Measurements from ENCODE around the gene C17orf58. TPM values are rescaled to one million over a fixed set of nuclear protein-coding genes. Genes with fewer than 3 reads are reported as not detected.
"Not testable (repeated sequence)": the region's sequence is repeated elsewhere in the genome, so short reads cannot be mapped to it uniquely, and the experiment has no call there.

C17orf58 gene
- total and polyA plus RNA-seq, 3 donors from 2014 or later: 13.1 to 14.5 (median 13.5) TPM

- intact Hi-C loops (cut with DNase I; ENCODE audit: low total_unique reads): no loop called here
- H3K4me1 ChIP-seq: no peaks in the 10 kb centered on the region
- no peak for TF ChIP-seq CTCF (IDR thresholded peaks at IDR 0.05)
- no peak for TF ChIP-seq POLR2A (IDR thresholded peaks at IDR 0.05)
- DNase-seq: no peak
- H3K36me3 ChIP-seq (ENCODE audit: low read depth, missing control alignments): no peaks in the 10 kb centered on the region
- WGBS, 2 donors: 1% methylated on average over 12 of the region's 12 CpGs
- H3K4me3 ChIP-seq: peak overlapping the region; percentile 57 to 81
- H3K27ac ChIP-seq: peak overlapping the region; percentile 91 to 94
- no peaks in the 10 kb centered on the region for H3K27me3 ChIP-seq
- no peaks in the 10 kb centered on the region for H3K9me3 ChIP-seq
These were observed 24.1 kb upstream of the C17orf58 start for GRCh38 chr17:68020409-68020756.

- WGBS, 2 donors: 1 to 3% methylated on average over 25 to 45 of the region's 51 CpGs
- H3K27me3 ChIP-seq: no peaks in the 10 kb centered on the region
- intact Hi-C loops (cut with DNase I; ENCODE audit: low total_unique reads): no loop called here
These were observed 23.6 kb upstream of the C17orf58 start for GRCh38 chr17:68019675-68020408.

GRCh38 chr17:68019336-68019674 lies 23.0 kb upstream of the C17orf58 start:
- 59 to 60% methylated on average over 9 of the region's 9 CpGs for WGBS, 2 donors
- DNase-seq: no peak
- Histone ChIP-seq H3K27me3 (no peaks in the 10 kb centered on the region), H3K4me3 (peak overlapping the region; percentile 57 to 81), H3K4me1 (no peaks in the 10 kb centered on the region), H3K36me3 (ENCODE audit: low read depth, missing control alignments) (no peaks in the 10 kb centered on the region), H3K27ac (peak overlapping the region in 1 of 2 donors; percentile 94), H3K9me3 (no peaks in the 10 kb centered on the region)
- intact Hi-C loops (cut with DNase I; ENCODE audit: low total_unique reads): no loop called here
- no peak for TF ChIP-seq POLR2A (IDR thresholded peaks at IDR 0.05)

More at GRCh38 chr17:68019675-68020408, 23.6 kb upstream of the C17orf58 start:
- Histone ChIP-seq H3K27ac (peak overlapping the region; percentile 91 to 94), H3K4me3 (peak overlapping the region; percentile 57 to 81), H3K9me3 (no peaks in the 10 kb centered on the region), H3K36me3 (ENCODE audit: low read depth, missing control alignments) (no peaks in the 10 kb centered on the region), H3K4me1 (no peaks in the 10 kb centered on the region)
- no peak for TF ChIP-seq POLR2A (IDR thresholded peaks at IDR 0.05)
- peak; percentile 33 to 73 (median 64) for TF ChIP-seq CTCF (IDR thresholded peaks at IDR 0.05)
- peak; percentile 96 for DNase-seq

- H3K9me3 ChIP-seq; H3K4me1 ChIP-seq; intact Hi-C loops (cut with DNase I; ENCODE audit: low total_unique reads); H3K27me3 ChIP-seq; DNase-seq; H3K27ac ChIP-seq; H3K36me3 ChIP-seq (ENCODE audit: low read depth, missing control alignments): not testable (repeated sequence)
- peak overlapping the region in 1 of 2 donors; percentile 81 for H3K4me3 ChIP-seq
- WGBS, 2 donors: 63 to 78% methylated on average over 21 of the region's 21 CpGs
These were observed 22.2 kb upstream of the C17orf58 start for GRCh38 chr17:68018493-68018892.

- H3K36me3 ChIP-seq (ENCODE audit: low read depth, missing control alignments): no peaks in the 10 kb centered on the region
- no peak overlapping the region for H3K27ac ChIP-seq
- TF ChIP-seq CTCF (IDR thresholded peaks at IDR 0.05) (no peak), POLR2A (IDR thresholded peaks at IDR 0.05) (no peak)
- H3K4me1 ChIP-seq: no peaks in the 10 kb centered on the region
- 87 to 91% methylated on average over 2 of the region's 2 CpGs for WGBS, 2 donors
- no peak for DNase-seq
- intact Hi-C loops (cut with DNase I; ENCODE audit: low total_unique reads): no loop called here
- H3K9me3 ChIP-seq: no peaks in the 10 kb centered on the region
- H3K4me3 ChIP-seq: no peak overlapping the region
- H3K27me3 ChIP-seq: no peaks in the 10 kb centered on the region
These were observed 20.6 kb upstream of the C17orf58 start for GRCh38 chr17:68016838-68017237.

Data from testis (tissue), 3 donors.